HG03565 (cell line): Measurements from ENCODE around the gene MPG.
"Not testable (repeated sequence)": the region's sequence is repeated elsewhere in the genome, so short reads cannot be mapped to it uniquely, and the experiment has no call there.

Experiments
- ATAC-seq: cut with Tn5 transposase; IDR thresholded peaks from one replicate; pipeline ENCODE4 v1.9.1; 2021; ENCODE audit warnings: mild to moderate bottlenecking, moderate library complexity; ENCODE audit not compliant: unreplicated experiment

The MPG gene, protein sequence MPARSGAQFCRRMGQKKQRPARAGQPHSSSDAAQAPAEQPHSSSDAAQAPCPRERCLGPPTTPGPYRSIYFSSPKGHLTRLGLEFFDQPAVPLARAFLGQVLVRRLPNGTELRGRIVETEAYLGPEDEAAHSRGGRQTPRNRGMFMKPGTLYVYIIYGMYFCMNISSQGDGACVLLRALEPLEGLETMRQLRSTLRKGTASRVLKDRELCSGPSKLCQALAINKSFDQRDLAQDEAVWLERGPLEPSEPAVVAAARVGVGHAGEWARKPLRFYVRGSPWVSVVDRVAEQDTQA

DNA sequence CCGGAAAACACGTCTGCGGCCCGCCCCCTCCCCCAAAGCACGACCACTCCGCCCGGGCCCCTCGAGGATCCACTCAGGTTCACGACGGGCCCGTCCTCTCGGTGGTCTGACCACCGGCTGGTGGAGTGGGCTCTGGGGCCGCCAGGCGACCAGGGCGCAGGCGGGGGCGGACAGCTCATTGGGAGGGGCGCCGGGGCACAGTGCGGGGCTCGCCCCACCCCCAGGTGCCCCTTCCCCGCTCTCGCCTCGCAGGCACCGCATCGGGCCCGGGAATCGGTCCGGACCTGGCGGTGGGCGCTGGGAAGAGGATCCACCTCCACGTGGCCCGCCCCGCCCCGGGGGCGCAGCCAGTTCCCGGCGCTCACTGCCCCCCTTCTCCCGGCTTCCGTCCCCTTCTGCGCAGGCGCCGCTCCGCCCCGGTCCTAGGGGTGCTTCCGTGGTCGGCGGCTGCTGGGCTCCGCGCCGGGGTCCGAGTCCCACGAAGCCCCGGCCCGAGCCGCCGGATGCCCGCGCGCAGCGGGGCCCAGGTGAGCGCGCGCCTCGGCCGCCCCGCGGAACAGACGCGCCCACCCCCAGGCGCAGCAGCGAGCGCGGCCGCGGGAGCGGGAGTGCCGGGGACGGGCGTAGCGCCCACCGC, at the start of gene MPG:
Gene MPG, plus strand, starts transcription at position 419 of the 637 bp plus-strand sequence. Its CDS starts 85 bp downstream, at position 504.
- peak; percentile 45 for ATAC-seq

DNA sequence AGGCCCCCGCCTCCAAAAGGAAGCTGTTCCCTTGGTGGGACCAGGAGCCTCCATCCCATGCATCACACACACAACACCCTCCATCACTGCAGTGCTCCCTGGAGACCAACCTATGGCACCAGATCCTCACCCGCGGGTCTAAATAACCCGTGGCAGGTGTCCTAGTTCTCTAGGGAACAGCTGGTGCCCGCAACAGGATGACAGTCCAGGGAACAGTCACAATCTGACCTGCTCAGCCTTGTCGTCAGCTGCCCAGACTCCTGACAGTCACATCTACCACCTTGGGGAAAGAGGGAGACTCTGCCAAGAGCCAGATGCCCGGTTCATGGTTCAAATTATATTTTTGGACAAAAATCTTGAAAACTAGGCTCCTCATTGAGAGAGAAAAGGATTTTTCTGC, 47.4 kb upstream of the MPG start:
- ATAC-seq, result not testable (repeated sequence)

DNA sequence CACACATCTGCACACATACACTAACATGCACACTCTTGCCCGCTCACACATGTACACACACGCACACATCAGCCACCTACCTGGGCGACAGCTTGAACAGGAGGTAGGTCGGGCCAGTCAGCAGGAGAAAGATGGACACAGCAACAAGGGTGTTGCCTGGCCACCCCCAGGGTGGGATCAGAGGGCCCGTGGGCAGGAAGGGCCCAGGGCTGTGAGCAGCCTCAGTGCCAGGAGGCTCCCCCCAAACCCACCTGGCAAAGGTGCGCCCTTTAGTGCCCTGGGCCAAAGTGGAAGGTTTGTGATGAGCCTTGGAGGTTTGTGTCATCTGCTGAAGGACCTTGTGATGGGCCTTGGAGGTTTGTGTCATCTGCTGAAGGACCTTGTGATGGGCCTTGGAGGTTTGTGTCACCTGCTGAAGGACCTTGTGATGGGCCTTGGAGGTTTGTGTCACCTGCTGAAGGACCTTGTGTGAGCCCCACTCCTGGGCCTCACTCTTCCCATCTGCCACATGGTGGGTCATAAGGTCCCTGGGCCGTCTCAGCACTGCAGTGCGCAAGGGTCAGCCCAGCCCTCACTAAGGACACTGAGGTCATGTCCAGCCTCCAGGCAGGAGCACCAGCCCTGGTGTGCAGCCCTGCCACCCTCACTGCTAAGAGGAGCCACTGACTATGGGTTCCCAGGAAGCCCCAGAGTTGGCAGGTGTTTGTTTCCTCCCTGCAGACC, 44.7 kb upstream of the MPG start:
- not testable (repeated sequence) for ATAC-seq

DNA sequence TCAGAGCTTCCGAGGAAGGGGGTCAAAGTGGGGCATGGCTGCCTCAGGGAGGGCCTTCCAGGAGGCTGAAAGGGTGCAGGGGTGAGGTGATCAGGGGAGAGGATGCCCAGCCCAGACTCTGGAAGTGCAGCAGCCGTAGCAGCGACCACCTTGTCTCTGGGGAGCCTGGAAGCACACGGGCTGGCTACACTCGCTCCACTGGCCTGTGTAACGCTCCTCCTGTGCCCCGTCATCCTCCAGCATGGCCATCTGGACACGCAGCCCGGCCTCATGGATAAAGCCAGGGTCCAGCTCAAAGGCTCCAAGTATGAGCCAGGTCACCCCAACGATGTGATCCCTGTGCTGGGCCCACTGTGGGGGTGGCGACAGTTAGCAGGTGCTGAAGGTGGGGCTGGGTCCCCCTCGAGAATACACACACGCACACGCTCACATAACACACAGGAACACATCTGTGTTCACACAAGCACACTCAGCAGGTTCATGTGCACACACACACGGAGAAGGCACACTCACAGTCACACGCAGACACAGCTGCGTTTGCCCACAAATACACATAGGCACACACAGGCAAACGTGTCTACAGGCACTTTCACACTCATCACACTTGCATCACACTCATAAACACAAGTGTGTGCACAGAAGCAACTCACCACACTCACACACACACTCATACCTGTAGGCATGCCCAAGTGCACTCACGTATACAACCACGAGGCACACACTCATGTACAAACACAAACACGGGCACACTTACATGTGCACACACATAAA, 44.0 kb upstream of the MPG start:
- ATAC-seq, result no peak

DNA sequence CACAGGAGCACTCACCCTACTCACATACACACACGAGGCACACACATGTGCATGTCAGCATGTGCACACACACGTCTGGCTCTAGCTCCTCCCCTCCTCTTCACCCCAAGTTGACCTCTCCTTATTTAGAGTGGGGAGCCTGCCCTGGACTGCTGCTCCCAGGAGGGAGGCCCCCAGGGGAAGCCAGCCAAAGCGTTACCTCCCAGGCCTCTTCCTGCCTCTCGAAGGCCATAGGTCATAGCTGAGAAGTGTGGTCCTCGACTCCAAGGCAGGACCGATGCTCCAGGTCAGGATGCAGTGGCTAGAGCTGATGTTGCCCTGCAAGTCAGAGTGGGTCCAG, 43.4 kb upstream of the MPG start:
- no peak for ATAC-seq

DNA sequence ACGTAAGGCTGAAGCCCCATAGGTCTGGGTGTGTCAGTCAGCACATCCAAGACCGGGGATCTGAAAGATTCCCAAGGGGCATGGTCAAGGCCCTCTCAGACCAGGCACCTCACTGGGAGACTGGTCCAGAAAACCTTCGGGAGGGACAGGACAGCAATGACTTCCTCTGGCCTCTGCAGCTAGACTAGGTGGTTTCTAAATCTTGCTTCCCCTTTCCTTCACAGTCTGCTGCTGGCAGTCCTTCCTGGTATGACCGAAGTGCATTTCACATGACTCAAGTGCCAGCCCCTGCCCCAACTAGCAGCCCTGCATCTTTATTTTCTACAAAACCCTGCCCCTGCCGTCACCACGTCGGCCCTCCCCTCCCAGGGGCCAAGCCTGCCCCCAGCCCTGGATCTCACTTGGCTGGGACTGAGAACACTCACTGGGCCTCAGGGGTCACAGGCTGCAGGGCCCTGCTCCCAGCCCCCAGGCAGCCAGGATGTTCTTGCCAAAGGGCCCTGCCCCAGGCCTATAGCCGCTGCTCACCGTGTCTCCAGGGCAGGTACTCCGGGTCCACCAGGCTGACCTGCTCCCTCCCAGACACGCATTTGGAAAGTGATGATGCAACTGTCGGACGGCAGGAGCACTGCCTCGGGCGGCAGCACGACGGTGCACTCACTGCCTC, 42.9 kb upstream of the MPG start:
- no peak for ATAC-seq

DNA sequence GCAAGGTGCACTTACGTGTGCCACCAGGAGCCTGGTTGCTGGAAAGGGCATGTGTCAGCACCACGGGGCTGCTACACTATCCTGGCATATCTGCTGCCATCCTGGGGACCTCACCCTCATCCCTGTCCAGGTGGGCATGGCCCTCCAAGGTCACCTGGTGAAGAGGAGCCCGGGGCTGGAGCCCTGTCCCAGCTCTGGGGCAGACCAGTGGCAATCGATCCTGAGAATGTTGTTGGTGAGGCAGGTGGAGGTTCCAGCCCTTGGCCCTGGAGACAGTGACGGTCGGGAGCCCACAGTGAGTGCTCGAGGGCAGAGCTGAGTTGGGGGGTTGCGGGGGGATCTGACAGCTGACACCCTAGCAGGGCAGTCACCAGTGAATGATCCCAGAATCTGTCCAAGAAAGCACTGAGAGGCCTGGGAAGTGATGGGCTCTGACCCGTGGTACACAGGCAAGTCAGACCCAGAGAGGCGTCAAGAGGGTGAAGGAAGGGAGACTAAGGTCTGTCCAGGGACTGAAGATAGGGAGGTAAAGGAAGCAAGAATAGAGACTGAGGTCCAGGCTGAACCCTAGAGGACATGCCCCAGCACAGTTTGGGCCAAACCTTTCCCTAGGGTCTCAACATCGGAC, 42.2 kb upstream of the MPG start:
- no peak for ATAC-seq

DNA sequence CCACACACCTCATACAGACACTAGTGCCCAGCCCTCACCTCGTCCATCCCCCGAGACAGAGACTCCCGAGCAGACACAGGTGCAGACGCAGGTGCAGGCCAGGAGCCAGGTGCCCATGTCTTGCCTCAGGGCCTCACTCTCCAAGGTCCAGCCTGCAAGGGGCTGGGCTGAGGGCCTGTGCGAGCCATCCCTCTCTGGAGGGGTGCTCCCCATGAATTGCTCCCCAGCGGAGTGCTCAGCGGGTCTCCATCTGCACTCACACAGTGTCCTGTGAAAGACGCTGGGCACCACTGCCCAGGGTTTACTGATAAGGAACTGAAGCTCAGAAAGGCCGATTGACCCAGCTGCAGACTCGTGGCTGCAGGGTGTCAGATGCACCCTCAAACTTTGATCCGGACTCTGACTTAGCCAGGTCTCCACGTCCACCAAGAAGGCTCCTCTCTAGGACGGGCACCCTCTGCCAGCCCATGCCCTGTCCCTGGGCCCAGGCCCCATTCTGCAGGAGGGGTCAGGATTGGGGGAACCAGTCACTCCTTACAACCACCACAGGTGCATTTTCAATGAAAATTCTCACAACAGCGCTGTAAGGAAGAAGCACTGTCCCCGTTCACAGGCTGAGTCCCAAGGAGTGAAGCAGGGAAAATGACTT, 41.6 kb upstream of the MPG start:
- ATAC-seq, result no peak

DNA sequence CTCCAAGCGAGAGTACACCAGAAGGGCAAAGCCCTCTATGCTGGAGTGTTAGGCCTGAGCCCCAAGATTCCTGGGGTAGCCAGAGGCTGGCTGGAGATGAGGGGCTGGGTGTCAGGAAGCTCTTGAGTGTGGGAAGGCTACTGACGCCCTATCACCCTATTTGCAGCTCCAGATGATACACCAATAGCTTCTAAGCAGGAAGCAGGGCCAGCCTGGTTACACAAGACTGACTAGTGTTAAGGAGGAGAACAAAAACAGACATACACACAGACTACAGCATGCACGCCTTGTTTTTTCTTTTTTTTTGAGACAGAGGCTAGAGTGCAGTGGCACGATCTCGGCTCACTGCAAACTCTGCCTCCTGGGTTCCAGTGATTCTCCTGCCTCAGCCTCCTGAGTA, 40.5 kb upstream of the MPG start:
- ATAC-seq, result no peak

DNA sequence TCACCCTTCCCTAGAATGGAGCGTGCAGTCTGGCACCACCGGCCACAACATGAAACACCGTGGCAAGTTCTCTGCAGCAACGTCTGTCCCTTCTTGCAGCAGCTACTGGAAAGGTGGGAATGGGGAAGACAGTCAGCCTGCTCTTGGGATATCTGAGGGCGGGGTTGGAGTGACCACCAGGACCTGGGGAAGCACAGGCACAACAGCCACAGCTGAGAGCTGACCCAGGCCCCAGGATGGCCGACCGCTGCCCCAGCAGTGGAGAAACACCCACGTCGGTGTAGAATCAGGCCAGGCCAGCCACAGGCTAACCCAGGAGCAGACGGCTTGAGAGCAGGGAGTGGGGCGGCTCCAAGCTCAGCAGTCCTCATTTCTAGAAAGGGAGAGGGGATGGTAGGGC, 39.8 kb upstream of the MPG start:
- not testable (repeated sequence) for ATAC-seq

DNA sequence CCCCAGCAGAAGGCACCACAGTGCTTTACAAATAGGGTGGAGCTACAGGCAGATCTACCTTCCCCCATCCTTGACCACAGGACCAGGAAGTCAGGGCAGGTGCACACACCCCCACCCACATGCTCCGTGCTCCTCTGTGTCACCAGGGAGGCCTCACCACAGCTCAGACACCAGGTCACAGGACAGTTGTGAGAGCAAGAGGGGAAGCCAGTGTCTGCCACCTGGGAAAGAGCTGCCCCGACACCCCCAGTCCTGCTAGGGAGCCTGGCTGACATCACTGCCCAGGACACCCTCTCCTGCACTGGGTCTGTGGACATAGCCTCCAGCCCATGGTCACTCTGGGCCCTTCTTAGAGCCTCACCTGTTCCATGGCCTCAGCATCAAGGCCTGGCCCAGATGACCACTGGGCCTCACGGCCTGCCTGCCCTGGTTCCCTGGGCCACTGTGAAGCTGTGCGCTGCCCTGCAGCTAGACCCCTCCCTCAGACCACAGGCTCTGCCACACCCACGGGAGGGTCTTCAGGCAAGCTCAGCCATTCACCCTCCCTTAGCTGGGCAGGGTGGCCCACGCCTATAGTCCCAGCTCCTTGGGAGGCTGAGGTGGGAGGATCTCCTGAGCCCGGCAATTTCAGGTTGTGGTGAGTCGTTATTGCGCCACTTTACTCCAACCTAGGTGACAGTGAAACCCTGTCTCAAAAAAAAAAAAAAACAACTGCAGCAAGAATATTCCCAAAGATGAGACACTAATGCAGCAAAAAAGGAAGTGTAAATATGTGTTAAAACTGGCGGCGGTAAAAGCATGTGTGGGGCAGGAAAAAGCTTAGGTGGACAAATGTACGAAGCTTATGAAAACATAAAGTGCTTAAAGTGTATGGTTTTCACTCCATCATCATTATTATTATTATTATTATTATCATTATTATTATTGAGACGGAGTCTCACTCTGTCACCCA, 38.8 kb upstream of the MPG start:
- peak; percentile 55 for ATAC-seq

DNA sequence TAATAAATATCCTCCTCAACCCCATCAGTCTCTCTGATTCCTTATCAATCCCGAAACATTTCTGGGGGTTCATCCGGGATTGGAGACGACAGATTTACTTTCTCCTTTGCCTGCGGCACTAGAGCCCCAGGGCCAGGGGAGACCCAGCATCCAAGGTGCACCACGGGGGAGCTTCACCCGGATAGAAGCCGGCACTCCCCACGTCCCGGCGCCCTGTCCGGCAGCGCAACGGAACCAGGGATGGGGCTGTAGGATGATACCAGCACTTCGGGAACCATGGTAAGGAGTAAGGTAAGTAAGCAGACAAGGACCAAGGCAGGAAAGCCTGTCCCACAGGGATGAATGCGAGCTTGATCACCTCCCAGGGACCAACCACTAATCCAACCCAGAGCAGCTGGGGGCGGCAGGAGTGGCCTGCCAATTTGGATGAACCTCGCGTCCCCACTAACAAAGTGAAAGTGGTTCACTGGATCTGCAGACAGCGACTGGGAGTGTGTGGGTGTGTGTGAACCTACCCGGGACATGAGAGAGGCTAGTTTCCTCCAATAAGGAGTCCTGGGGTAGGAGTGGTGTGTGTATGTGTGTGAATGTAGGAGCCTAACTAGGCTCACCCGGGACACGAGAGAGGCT, 36.5 kb upstream of the MPG start:
- no peak for ATAC-seq

DNA sequence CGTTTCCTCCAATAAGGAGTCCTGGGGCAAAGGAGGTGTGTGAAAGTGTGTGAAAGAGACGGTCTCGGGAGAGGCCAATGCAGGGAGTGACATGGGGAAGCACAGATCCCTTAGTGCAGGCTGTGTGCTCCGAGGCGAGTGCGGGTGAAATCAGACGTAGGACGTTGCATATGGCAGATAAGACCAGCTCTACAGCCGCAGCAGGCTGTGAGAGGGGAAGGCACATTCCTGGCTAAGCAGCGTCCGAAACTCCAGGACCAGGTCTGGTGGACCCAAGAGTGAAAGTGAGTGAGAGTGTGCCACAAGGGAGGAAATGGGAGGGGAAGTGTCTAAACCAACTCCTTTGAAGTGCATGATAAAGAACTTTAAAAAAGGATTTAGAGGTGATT, 36.0 kb upstream of the MPG start:
- ATAC-seq, result no peak

DNA sequence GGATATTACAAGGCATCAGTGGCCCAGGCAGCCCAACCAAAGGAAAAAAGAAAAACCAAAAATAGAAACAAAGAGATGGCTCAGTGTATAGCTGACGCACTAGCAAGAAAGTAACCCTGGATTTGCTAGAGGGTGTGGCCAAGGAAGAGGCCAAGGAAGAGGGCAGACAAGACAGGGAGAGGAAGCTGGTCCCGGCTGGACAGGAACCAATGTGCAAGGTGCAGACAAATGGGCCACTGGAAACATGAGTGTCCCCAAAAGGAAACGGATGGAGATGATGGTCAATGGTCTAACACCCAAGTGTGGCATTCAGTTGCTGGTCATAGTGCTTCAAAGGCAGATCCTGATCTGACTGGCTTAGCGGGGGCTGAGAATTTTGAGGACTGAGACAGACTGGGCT, 35.3 kb upstream of the MPG start:
- no peak for ATAC-seq

DNA sequence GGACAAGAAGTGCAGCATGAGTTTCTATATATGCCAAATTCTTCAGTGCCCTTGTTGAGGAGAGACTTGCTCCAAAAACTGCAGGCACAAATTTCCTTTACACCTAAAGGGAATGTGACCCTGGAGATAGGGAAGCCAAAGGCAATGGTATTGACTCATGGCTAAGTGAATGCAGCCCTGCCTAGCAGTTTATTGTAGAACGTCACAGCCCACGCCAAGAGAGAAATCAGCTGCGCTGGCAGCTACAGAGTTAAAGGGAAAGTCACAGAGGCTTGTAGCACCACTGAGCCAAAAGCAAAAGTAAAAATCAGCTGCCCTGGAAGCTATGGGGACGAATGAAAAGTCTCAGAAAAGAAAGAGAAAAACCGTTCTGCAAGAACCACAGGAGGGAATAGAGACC, 34.7 kb upstream of the MPG start:
- ATAC-seq, result no peak

DNA sequence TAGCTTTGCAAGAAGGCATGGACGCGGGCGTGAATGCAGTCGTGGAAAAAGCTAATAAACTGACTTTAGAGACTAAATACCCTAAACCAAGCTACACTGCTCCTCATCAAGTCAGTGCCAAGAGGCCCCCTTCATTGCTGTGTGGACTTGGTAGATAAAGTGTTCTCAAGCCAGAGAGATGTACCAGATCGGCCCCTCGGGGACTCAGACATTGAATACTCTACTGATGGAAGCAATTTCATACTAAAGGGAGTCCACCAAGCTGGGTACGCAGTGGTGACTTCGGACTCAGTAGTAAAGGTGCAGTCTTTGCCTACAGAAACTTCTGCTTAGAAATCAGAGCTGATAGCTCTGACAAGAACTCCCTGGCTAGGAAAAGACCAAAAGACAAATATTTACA, 33.4 kb upstream of the MPG start:
- ATAC-seq, result no peak

DNA sequence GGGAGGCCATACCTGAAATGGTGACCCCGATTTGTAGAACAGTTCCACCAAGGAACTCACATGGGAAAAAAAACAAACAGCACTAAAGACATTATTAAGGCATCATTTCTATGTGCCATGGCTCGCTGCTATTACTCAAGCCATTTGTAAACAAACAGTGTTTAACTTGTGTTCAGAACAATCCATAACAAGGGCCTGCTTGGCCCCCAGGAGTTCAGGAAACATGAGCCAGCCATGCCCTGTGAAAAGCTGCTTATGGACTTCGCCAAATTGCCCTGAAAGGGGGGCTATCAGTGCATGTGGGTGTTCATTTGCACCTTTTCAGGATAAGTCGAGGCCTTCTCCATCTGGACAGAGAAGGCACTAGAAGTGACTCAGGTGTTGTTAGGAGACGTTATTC, 32.6 kb upstream of the MPG start:
- no peak for ATAC-seq

DNA sequence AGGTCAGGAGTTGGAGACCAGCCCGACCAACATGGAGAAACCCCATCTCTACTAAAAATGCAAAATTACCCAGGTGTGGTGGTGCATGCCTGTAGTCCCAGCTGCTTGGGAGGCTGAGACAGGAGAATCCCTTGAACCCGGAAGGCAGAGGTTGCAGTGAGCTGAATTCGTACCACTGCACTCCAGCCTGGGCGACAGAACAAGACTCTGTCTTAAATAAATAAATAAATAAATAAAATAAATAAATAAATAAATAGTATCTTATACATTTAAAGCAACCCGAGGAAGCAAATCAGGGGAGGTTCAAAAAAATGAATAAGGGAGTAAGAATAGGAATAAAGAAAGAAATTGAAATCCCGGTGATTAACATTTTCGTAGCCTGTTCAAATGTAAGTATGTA, 31.5 kb upstream of the MPG start:
- not testable (repeated sequence) for ATAC-seq
